Prostate gland (tissue), 2 donors: Measurements from ENCODE around the gene SPPL3.

Experiments used
- CTCF ChIP-seq, 4 experiments: fragments of 200-600 bp in 2 of 4; fragments of 450-650 bp in 2 of 4; sonication (generic) in 2 of 4; IDR thresholded peaks; 1 replicate in 3 of 4; 2 replicates in 1 of 4; pipeline ENCODE4 v1.5.1; 2016 to 2019; ENCODE audit warnings: antibody characterized with exemption in 4 of 4, mild to moderate bottlenecking in 2 of 4, moderate library complexity in 2 of 4
- POLR2A ChIP-seq: fragments of 450-650 bp; IDR thresholded peaks from one replicate; pipeline ENCODE4 v1.6.1; 2016; ENCODE audit warnings: antibody characterized with exemption, mild to moderate bottlenecking

- TF ChIP-seq CTCF (IDR thresholded peaks at IDR 0.05), result no peak
- TF ChIP-seq POLR2A, result no peak
Measured at GRCh38 chr12:120810021-120810420, 94.1 kb downstream of the SPPL3 start.
